ENCODE results near the gene NHEJ1. TPM values are rescaled to one million over a fixed set of nuclear protein-coding genes. Genes with fewer than 3 reads are reported as not detected.
A peak's percentile ranks its signal among the peaks of the same experiment; 100 is the strongest.

Gene NHEJ1
- polyA plus RNA-seq, 1 of the 3 experiments (the other 2 are of a cell fraction): 16.3 TPM

DNA sequence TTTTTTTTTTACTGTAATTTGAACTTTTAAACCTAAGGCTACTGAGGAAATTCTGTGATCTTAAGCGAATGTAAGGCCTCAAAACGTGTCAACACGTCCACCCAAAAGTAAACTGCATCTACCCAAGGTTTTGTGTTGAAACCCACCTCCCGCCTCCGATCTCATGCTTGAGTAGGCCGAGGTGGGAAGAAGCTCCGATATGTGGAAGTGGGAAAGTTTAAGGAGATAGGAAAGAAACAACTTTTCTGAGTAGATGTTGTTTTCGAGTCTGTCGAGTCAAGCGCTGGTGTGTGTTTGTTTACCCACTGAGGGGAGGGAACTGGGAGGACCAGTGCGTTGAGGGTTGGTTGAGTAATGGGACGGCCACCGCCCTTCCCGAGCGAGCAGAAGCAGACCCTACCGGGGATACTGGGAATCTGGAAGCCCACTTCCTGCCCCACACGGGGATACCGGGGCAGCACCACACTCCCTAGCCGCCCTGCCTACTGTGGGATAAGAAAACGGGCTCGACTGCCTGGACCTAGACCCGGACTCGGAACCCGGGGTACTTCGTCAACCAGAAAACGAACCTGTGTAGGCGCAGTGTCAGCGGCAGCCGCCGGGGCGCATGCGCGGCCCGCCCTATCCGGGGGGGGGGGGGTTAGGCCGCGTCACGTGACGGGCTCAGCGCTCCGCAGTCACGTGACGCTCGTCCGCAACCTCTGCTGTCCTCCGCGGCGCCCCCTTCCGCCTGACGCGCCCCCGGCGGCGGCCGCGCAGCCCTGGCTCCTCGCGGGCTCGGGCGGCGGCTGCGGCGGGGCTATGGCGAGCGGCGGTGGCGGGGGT, 17.1 kb upstream of the NHEJ1 start, which contains the start of gene RETREG2:
RETREG2 (plus strand) TSS at position 724 of the 825 bp plus-strand sequence; CDS start at position 802, 78 bp downstream.
- H3K27me3 ChIP-seq (ENCODE audit: insufficient read depth): no peaks in the 10 kb centered on the region
- ChIA-PET POLR2A (interaction anchor here (1.1 to 2.2 kb wide), 3 partner anchors 52 to 307 kb away, joined by 3 to 8 read pairs (median 6); partner anchors contain the start of genes ANKZF1, ATG9A and DNAJB2), CTCF (interaction anchor here (0.6 to 8.7 kb wide), 9 partner anchors 7 to 280 kb away, joined by 3 to 104 read pairs (median 9); partner anchors contain the start of genes NHEJ1, SLC23A3 and ZFAND2B)
- H3K4me3 ChIP-seq (ENCODE audit: low read depth in 2 of 2, low read length in 1 of 2): peak within 1 kb of the TSS; percentile 80 to 89
- peak within 1 kb of the TSS; percentile 91 for H2AFZ ChIP-seq (ENCODE audit: low read depth)
- DNase-seq: peak; percentile 99
- H3F3A ChIP-seq (replicated peaks; ENCODE audit: insufficient read depth): peaks cover 4% of the 10 kb centered on the region
- peaks cover 38 to 54% of the 10 kb centered on the region in 2 experiments for H3K36me3 ChIP-seq (replicated peaks in 1 of 2; ENCODE audit: control insufficient read depth in 1 of 2, insufficient read depth in 2 of 2, low read length in 1 of 2)
- no peaks in the 10 kb centered on the region for H3K9me3 ChIP-seq
- H3K79me2 ChIP-seq (ENCODE audit: insufficient read depth): peaks cover 38% of the 10 kb centered on the region
- H3K27ac ChIP-seq (ENCODE audit: low read depth in 2 of 2, low read length in 1 of 2): peak within 1 kb of the TSS; percentile 95 to 97
- H3K4me2 ChIP-seq: peak within 1 kb of the TSS; percentile 96
- H4K20me1 ChIP-seq (ENCODE audit: insufficient read depth): peaks cover 10% of the 10 kb centered on the region
- peak within 1 kb of the TSS; percentile 77 for H3K9ac ChIP-seq
- no peaks in the 10 kb centered on the region for H3K9me2 ChIP-seq
- H3K4me1 ChIP-seq (ENCODE audit: control insufficient read depth in 1 of 2, insufficient read depth in 2 of 2, low read depth in 1 of 2, low read length in 1 of 2): peaks cover 0 to 17% of the 10 kb centered on the region in 2 experiments; a peak in 2 of 4 replicates
- WGBS (ENCODE audit: low lambda C conversion rate): under 1% methylated on average over 20 of the region's 67 CpGs
- TF ChIP-seq RXRA (IDR thresholded peaks at IDR 0.05; ENCODE audit: borderline replicate concordance, low read depth): no peak
- no peak for TF ChIP-seq GATA2 (CRISPR knock-in tag; IDR thresholded peaks at IDR 0.05)
- TF ChIP-seq, protein P1, sequence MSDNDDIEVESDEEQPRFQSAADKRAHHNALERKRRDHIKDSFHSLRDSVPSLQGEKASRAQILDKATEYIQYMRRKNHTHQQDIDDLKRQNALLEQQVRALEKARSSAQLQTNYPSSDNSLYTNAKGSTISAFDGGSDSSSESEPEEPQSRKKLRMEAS (IDR thresholded peaks at IDR 0.05; ENCODE audit: low read depth): 0 out of 2 replicates have a peak, but pooled peaks have one; percentile 16
- peak; percentile 39 for TF ChIP-seq CTCF (IDR thresholded peaks at IDR 0.05)
- no peak for TF ChIP-seq NFIC (IDR thresholded peaks at IDR 0.05; ENCODE audit: borderline replicate concordance)
- no peak for TF ChIP-seq RFX5 (IDR thresholded peaks at IDR 0.05; ENCODE audit: low read length)
- TF ChIP-seq TAF1 (IDR thresholded peaks at IDR 0.05; ENCODE audit: borderline replicate concordance, low read depth, low read length): peak; percentile 62; the same call in 1 of the 2 replicates
- peak; percentile 89 for TF ChIP-seq POLR2AphosphoS5 (IDR thresholded peaks at IDR 0.05; ENCODE audit: low read depth, low read length)
- no peak for TF ChIP-seq YY1 (IDR thresholded peaks at IDR 0.05; ENCODE audit: low read depth)
- TF ChIP-seq ELF1 (IDR thresholded peaks at IDR 0.05): peak; percentile 39; the same call in 1 of the 2 replicates
- TF ChIP-seq IRF3 (IDR thresholded peaks at IDR 0.05; ENCODE audit: low read depth, low read length): no peak
- TF ChIP-seq MXI1 (IDR thresholded peaks at IDR 0.05; ENCODE audit: low read depth, low read length): no peak; the same call in none of the 2 replicates
- no peak for TF ChIP-seq MEF2A (IDR thresholded peaks at IDR 0.05; ENCODE audit: borderline replicate concordance, low read depth)
- TF ChIP-seq EP300 (IDR thresholded peaks at IDR 0.05; ENCODE audit: borderline replicate concordance in 1 of 2, low read depth in 1 of 2, low read length in 1 of 2): 0 out of 4 replicates have a peak, but pooled peaks have one; percentile 12 to 21
- peak; percentile 57 for TF ChIP-seq RCOR1 (IDR thresholded peaks at IDR 0.05; ENCODE audit: low read length)
- peak; percentile 37; the same call in 1 of the 2 replicates for TF ChIP-seq SIN3A (IDR thresholded peaks at IDR 0.05; ENCODE audit: borderline replicate concordance, low read depth, low read length)
- TF ChIP-seq USF1 (IDR thresholded peaks at IDR 0.05; ENCODE audit: borderline replicate concordance, low read depth): peak; percentile 98
- TF ChIP-seq JUND (IDR thresholded peaks at IDR 0.05): no peak
- peak; percentile 85 for TF ChIP-seq NRF1 (IDR thresholded peaks at IDR 0.05; ENCODE audit: low read depth, low read length)
- TF ChIP-seq TEAD4 (IDR thresholded peaks at IDR 0.05; ENCODE audit: borderline replicate concordance, insufficient read depth): no peak
- TF ChIP-seq FOXM1 (IDR thresholded peaks at IDR 0.05; ENCODE audit: low read depth): no peak
- no peak for TF ChIP-seq RAD21 (IDR thresholded peaks at IDR 0.05; ENCODE audit: low read length)
- TF ChIP-seq GABPA (IDR thresholded peaks at IDR 0.05; ENCODE audit: low read depth): peak; percentile 68
- TF ChIP-seq EZH2phosphoT487 (IDR thresholded peaks at IDR 0.05; ENCODE audit: borderline replicate concordance, low read depth): no peak
- TF ChIP-seq FOSL2 (IDR thresholded peaks at IDR 0.05; ENCODE audit: borderline replicate concordance, low read depth): 0 out of 2 replicates have a peak, but pooled peaks have one; percentile 4
- TF ChIP-seq ZBTB33 (IDR thresholded peaks at IDR 0.05; ENCODE audit: borderline replicate concordance, low read depth): no peak
- no peak for TF ChIP-seq TCF12 (IDR thresholded peaks at IDR 0.05)
